Parathyroid adenoma (tissue), 2 donors: ENCODE results near the gene ZNF223.
A peak's percentile ranks its signal among the peaks of the same experiment; 100 is the strongest.

Experiments used
- H2AFZ ChIP-seq: fragments of 300-600 bp; sonication (generic); one replicate; pipeline ENCODE4 v1.7.0; 2017; ENCODE audit warnings: antibody characterized with exemption, mild to moderate bottlenecking
- H3K27ac ChIP-seq: fragments of 300-600 bp; sonication (generic); one replicate; pipeline ENCODE4 v1.7.0; 2017
- H3K27me3 ChIP-seq: fragments of 300-600 bp; sonication (generic); one replicate; pipeline ENCODE4 v1.7.0; 2017; ENCODE audit warnings: low read length; ENCODE audit not compliant: control insufficient read depth, insufficient read depth
- H3K36me3 ChIP-seq: fragments of 300-600 bp; sonication (generic); one replicate; pipeline ENCODE4 v1.7.0; 2017; ENCODE audit warnings: low read length; ENCODE audit not compliant: control insufficient read depth, insufficient read depth
- H3K4me1 ChIP-seq: fragments of 300-600 bp; sonication (generic); one replicate; pipeline ENCODE4 v1.7.0; 2017; ENCODE audit warnings: control low read depth
- H3K4me2 ChIP-seq: fragments of 300-600 bp; sonication (generic); one replicate; pipeline ENCODE4 v1.7.0; 2017; ENCODE audit warnings: low read length
- H3K4me3 ChIP-seq: fragments of 300-600 bp; sonication (generic); one replicate; pipeline ENCODE4 v1.7.0; 2017; ENCODE audit warnings: low read depth, low read length
- H3K79me2 ChIP-seq: fragments of 300-600 bp; sonication (generic); one replicate; pipeline ENCODE4 v1.7.0; 2017; ENCODE audit warnings: control low read depth
- H3K9ac ChIP-seq: fragments of 300-600 bp; sonication (generic); one replicate; pipeline ENCODE4 v1.7.0; 2017; ENCODE audit warnings: mild to moderate bottlenecking
- H3K9me3 ChIP-seq: fragments of 300-600 bp; sonication (generic); one replicate; pipeline ENCODE4 v1.7.0; 2017; ENCODE audit warnings: low read length; ENCODE audit not compliant: control insufficient read depth
- CTCF ChIP-seq: fragments of 300-600 bp; sonication (generic); IDR thresholded peaks from one replicate; pipeline ENCODE4 v1.7.0; 2017; ENCODE audit warnings: antibody characterized with exemption, mild to moderate bottlenecking
- donor health status: primary hyperparathyroidism.

Gene ZNF223

GRCh38 chr19:44113784-44114390 lies 62.1 kb downstream of the ZNF223 start:
- peaks cover 3% of the 10 kb centered on the region for H3K79me2 ChIP-seq
- H3K9me3 ChIP-seq, result no peaks in the 10 kb centered on the region
- H2AFZ ChIP-seq, result peak overlapping the region; percentile 90
- H3K9ac ChIP-seq, result peak overlapping the region; percentile 35
- no peaks in the 10 kb centered on the region for H3K27me3 ChIP-seq
- peak overlapping the region; percentile 51 for H3K27ac ChIP-seq
- H3K4me2 ChIP-seq, result peak overlapping the region; percentile 70
- no peak for TF ChIP-seq CTCF
- H3K4me1 ChIP-seq, result no peaks in the 10 kb centered on the region
- H3K4me3 ChIP-seq, result peak overlapping the region; percentile 84
- H3K36me3 ChIP-seq, result no peaks in the 10 kb centered on the region
